ENCODE data around the gene LOC101059915.
A peak's percentile ranks its signal among the peaks of the same experiment; 100 is the strongest.

The LOC101059915 gene

DNA sequence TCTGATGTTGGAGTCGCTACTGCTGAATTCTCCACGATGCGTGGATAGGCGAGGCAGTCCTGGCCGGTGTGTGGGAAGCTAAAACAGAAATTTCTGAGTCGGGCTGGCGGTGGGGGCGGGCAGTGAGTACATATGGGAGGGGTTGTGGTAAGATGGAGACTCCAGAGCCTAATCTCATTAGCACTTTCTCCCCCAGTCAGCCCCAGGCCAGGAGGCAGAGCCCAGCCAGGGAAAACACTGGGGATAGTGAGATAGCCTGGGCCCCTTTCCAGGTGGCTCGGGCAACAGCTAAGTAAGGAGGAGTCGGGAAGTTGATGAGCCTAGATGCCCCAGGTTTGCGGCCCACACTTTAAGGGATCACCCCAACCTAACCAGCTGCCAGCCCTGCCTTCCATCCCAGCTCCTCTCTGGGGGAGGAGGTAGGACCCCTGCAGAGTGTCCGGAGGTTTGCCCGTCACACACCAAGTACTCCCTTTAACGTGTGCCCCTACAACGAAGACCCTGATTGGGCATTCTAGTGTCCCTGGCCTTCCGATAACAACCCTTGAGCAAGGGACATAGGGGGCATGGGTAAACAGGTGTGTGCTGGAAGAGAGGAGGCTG, 2.4 kb upstream of the LOC101059915 start:
- Histone ChIP-seq H3K56ac (ENCODE audit: low read length) (no peak overlapping the region), H3K4me2 (ENCODE audit: low read length) (no peak overlapping the region), H3K27me3 (ENCODE audit: insufficient read depth, low read length, poor library complexity) (no peaks in the 10 kb centered on the region), H3K4me3 (ENCODE audit: low read length) (no peak overlapping the region), H3K9ac (ENCODE audit: low read length) (no peak overlapping the region), H4K8ac (ENCODE audit: low read depth, low read length) (no peak overlapping the region), H3K27ac (ENCODE audit: low read depth, low read length) (no peak overlapping the region), H2BK120ac (ENCODE audit: low read depth, low read length) (no peak overlapping the region), H2BK15ac (replicated peaks; ENCODE audit: low read depth) (no peak overlapping the region), H3K4me1 (ENCODE audit: control insufficient read depth, low read depth, low read length) (no peaks in the 10 kb centered on the region), H3K79me1 (ENCODE audit: low read length) (no peaks in the 10 kb centered on the region), H3K79me2 (ENCODE audit: control insufficient read depth, insufficient read depth, low read length) (no peaks in the 10 kb centered on the region), H3K23ac (ENCODE audit: low read length) (no peak overlapping the region), H3K18ac (ENCODE audit: low read length) (no peak overlapping the region), H3K36me3 (ENCODE audit: control insufficient read depth, insufficient read depth, low read length) (no peaks in the 10 kb centered on the region), H3K4ac (ENCODE audit: low read depth, low read length) (no peak overlapping the region), H2AK5ac (ENCODE audit: low read length) (no peak overlapping the region), H2BK5ac (ENCODE audit: low read length) (no peak overlapping the region), H4K5ac (ENCODE audit: low read length) (no peak overlapping the region)
- DNase-seq: peak; percentile 3
- no CpG with 5 or more reads among the region's 16 CpGs for whole genome bisulfite sequencing (ENCODE audit: extremely low coverage, insufficient coverage, low lambda C conversion rate)

- no peak overlapping the region for H3K4me2 ChIP-seq (ENCODE audit: low read length)
- H2BK5ac ChIP-seq (ENCODE audit: low read length): no peak overlapping the region
- no peak overlapping the region for H3K56ac ChIP-seq (ENCODE audit: low read length)
- no peak overlapping the region for H2BK15ac ChIP-seq (replicated peaks; ENCODE audit: low read depth)
- H3K4ac ChIP-seq (ENCODE audit: low read depth, low read length): no peak overlapping the region
- H3K18ac ChIP-seq (ENCODE audit: low read length): no peak overlapping the region
- no peak overlapping the region for H4K5ac ChIP-seq (ENCODE audit: low read length)
- H3K27ac ChIP-seq (ENCODE audit: low read depth, low read length): no peak overlapping the region
- no peaks in the 10 kb centered on the region for H3K36me3 ChIP-seq (ENCODE audit: control insufficient read depth, insufficient read depth, low read length)
- H3K27me3 ChIP-seq (ENCODE audit: insufficient read depth, low read length, poor library complexity): no peaks in the 10 kb centered on the region
- no peak overlapping the region for H2BK120ac ChIP-seq (ENCODE audit: low read depth, low read length)
- no peak overlapping the region for H3K23ac ChIP-seq (ENCODE audit: low read length)
- no peaks in the 10 kb centered on the region for H3K79me2 ChIP-seq (ENCODE audit: control insufficient read depth, insufficient read depth, low read length)
- no peak overlapping the region for H4K8ac ChIP-seq (ENCODE audit: low read depth, low read length)
- no CpG with 5 or more reads among the region's 10 CpGs for WGBS (ENCODE audit: extremely low coverage, insufficient coverage, low lambda C conversion rate)
- H3K4me1 ChIP-seq (ENCODE audit: control insufficient read depth, low read depth, low read length): no peaks in the 10 kb centered on the region
- DNase-seq: no peak
- H3K79me1 ChIP-seq (ENCODE audit: low read length): no peaks in the 10 kb centered on the region
- H3K4me3 ChIP-seq (ENCODE audit: low read length): no peak overlapping the region
- no peak overlapping the region for H3K9ac ChIP-seq (ENCODE audit: low read length)
- H2AK5ac ChIP-seq (ENCODE audit: low read length): no peak overlapping the region
These were observed 1.6 kb upstream of the LOC101059915 start for GRCh38 chrX:71665747-71666146.

- Histone ChIP-seq H3K27me3 (ENCODE audit: insufficient read depth, low read length, poor library complexity) (no peaks in the 10 kb centered on the region), H4K5ac (ENCODE audit: low read length) (no peak overlapping the region), H2BK15ac (replicated peaks; ENCODE audit: low read depth) (no peak overlapping the region), H3K4me2 (ENCODE audit: low read length) (no peak overlapping the region), H2AK5ac (ENCODE audit: low read length) (no peak overlapping the region), H3K36me3 (ENCODE audit: control insufficient read depth, insufficient read depth, low read length) (no peaks in the 10 kb centered on the region), H3K4me3 (ENCODE audit: low read length) (no peak overlapping the region), H3K79me1 (ENCODE audit: low read length) (no peaks in the 10 kb centered on the region), H3K9ac (ENCODE audit: low read length) (no peak overlapping the region), H3K23ac (ENCODE audit: low read length) (no peak overlapping the region), H3K18ac (ENCODE audit: low read length) (no peak overlapping the region), H3K56ac (ENCODE audit: low read length) (no peak overlapping the region), H3K4ac (ENCODE audit: low read depth, low read length) (no peak overlapping the region), H3K27ac (ENCODE audit: low read depth, low read length) (no peak overlapping the region), H2BK120ac (ENCODE audit: low read depth, low read length) (no peak overlapping the region), H3K79me2 (ENCODE audit: control insufficient read depth, insufficient read depth, low read length) (no peaks in the 10 kb centered on the region), H3K4me1 (ENCODE audit: control insufficient read depth, low read depth, low read length) (no peaks in the 10 kb centered on the region), H4K8ac (ENCODE audit: low read depth, low read length) (no peak overlapping the region), H2BK5ac (ENCODE audit: low read length) (no peak overlapping the region)
- DNase-seq: peak; percentile 5
- WGBS (ENCODE audit: extremely low coverage, insufficient coverage, low lambda C conversion rate): no CpG with 5 or more reads among the region's 48 CpGs
These were observed 814 bp upstream of the LOC101059915 start for GRCh38 chrX:71666240-71667223.

DNA sequence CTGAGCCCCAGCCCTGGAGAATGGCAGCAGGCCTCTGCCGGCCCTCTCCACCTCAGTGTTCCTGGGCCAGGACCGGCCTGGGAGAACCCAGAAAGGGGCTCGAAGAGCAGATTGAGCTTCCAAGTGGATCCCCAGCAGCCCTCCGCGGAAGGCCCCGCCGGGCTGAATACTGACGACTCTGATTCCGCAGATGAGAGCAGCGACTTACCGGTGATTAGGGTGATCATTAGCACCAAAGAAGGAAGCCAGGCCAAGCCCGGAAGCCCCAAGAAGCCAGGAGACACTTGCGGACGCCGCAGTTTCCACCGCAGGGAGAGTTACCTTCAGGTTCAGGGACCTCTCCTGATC, 876 bp downstream of the LOC101059915 start:
- H3K56ac ChIP-seq (ENCODE audit: low read length): no peak overlapping the region
- H3K4me2 ChIP-seq (ENCODE audit: low read length): no peak overlapping the region
- H4K8ac ChIP-seq (ENCODE audit: low read depth, low read length): no peak overlapping the region
- no peak overlapping the region for H2BK15ac ChIP-seq (replicated peaks; ENCODE audit: low read depth)
- H2BK5ac ChIP-seq (ENCODE audit: low read length): no peak overlapping the region
- no peak overlapping the region for H3K27ac ChIP-seq (ENCODE audit: low read depth, low read length)
- no CpG with 5 or more reads among the region's 16 CpGs for WGBS (ENCODE audit: extremely low coverage, insufficient coverage, low lambda C conversion rate)
- no peak overlapping the region for H3K23ac ChIP-seq (ENCODE audit: low read length)
- no peak overlapping the region for H3K4ac ChIP-seq (ENCODE audit: low read depth, low read length)
- DNase-seq: no peak
- no peaks in the 10 kb centered on the region for H3K36me3 ChIP-seq (ENCODE audit: control insufficient read depth, insufficient read depth, low read length)
- H3K79me2 ChIP-seq (ENCODE audit: control insufficient read depth, insufficient read depth, low read length): no peaks in the 10 kb centered on the region
- no peak overlapping the region for H3K9ac ChIP-seq (ENCODE audit: low read length)
- H3K18ac ChIP-seq (ENCODE audit: low read length): no peak overlapping the region
- no peaks in the 10 kb centered on the region for H3K27me3 ChIP-seq (ENCODE audit: insufficient read depth, low read length, poor library complexity)
- no peak overlapping the region for H4K5ac ChIP-seq (ENCODE audit: low read length)
- H3K4me1 ChIP-seq (ENCODE audit: control insufficient read depth, low read depth, low read length): no peaks in the 10 kb centered on the region
- no peak overlapping the region for H2AK5ac ChIP-seq (ENCODE audit: low read length)
- no peak overlapping the region for H3K4me3 ChIP-seq (ENCODE audit: low read length)
- no peak overlapping the region for H2BK120ac ChIP-seq (ENCODE audit: low read depth, low read length)
- H3K79me1 ChIP-seq (ENCODE audit: low read length): no peaks in the 10 kb centered on the region

- WGBS (ENCODE audit: extremely low coverage, insufficient coverage, low lambda C conversion rate): no CpG with 5 or more reads among the region's 13 CpGs
- H3K27ac ChIP-seq (ENCODE audit: low read depth, low read length): no peak overlapping the region
- no peak overlapping the region for H4K8ac ChIP-seq (ENCODE audit: low read depth, low read length)
- no peak overlapping the region for H3K56ac ChIP-seq (ENCODE audit: low read length)
- H3K4me3 ChIP-seq (ENCODE audit: low read length): no peak overlapping the region
- DNase-seq: no peak
- H3K4me2 ChIP-seq (ENCODE audit: low read length): no peak overlapping the region
- H3K18ac ChIP-seq (ENCODE audit: low read length): no peak overlapping the region
- no peaks in the 10 kb centered on the region for H3K36me3 ChIP-seq (ENCODE audit: control insufficient read depth, insufficient read depth, low read length)
- H3K27me3 ChIP-seq (ENCODE audit: insufficient read depth, low read length, poor library complexity): no peaks in the 10 kb centered on the region
- no peaks in the 10 kb centered on the region for H3K4me1 ChIP-seq (ENCODE audit: control insufficient read depth, low read depth, low read length)
- no peak overlapping the region for H2BK5ac ChIP-seq (ENCODE audit: low read length)
- no peak overlapping the region for H2BK120ac ChIP-seq (ENCODE audit: low read depth, low read length)
- H3K9ac ChIP-seq (ENCODE audit: low read length): no peak overlapping the region
- H3K79me2 ChIP-seq (ENCODE audit: control insufficient read depth, insufficient read depth, low read length): no peaks in the 10 kb centered on the region
- H2BK15ac ChIP-seq (replicated peaks; ENCODE audit: low read depth): no peak overlapping the region
- H3K23ac ChIP-seq (ENCODE audit: low read length): no peak overlapping the region
- no peak overlapping the region for H4K5ac ChIP-seq (ENCODE audit: low read length)
- H3K4ac ChIP-seq (ENCODE audit: low read depth, low read length): no peak overlapping the region
- H2AK5ac ChIP-seq (ENCODE audit: low read length): no peak overlapping the region
- no peaks in the 10 kb centered on the region for H3K79me1 ChIP-seq (ENCODE audit: low read length)
These were observed 2.1 kb downstream of the LOC101059915 start for GRCh38 chrX:71669492-71669891.
